HG02623 (cell line): ENCODE measurements around the gene SMYD4.
"Not testable (repeated sequence)": the region's sequence is repeated elsewhere in the genome, so short reads cannot be mapped to it uniquely, and the experiment has no call there.

Experiments
- ATAC-seq: cut with Tn5 transposase; IDR thresholded peaks from one replicate; pipeline ENCODE4 v1.9.1; 2021; ENCODE audit warnings: moderate library complexity; ENCODE audit not compliant: unreplicated experiment

SMYD4 gene

DNA sequence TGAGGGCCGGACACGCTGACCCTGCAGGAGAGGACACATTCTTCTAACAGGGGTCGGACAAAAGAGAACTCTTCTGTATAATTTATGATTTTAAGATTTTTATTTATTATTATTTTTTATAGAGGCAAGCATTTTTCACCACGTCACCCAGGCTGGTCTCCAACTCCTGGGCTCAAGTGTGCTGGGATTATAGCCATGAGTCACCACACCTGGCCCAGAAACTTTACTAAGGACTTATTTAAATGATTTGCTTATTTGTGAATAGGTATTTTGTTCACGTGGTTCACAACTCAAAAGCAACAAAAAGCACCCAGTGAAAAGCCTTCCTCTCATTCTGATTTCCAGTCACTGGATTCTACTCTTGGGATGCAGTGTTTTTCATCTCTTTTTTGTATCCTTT, 70.2 kb downstream of the SMYD4 start:
- ATAC-seq, result no peak

DNA sequence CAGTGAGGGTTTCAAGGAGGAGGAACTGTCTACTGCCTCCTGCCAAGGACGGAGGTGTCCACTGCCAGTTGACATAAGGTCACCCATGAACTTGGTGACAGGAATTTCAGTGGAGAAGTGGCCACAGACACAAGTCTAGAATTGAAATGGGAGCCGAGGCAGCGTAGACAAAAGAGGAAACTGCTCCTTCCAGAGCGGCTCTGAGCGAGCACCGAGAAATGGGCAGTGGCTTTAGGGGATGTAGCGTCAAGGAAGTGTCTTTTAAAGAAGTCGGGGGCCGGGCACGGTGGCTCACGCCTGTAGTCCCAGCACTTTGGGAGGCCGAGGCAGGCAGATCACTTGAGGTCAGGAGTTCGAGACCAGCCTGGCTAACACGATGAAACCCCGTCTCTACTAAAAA, 70.9 kb downstream of the SMYD4 start:
- ATAC-seq, result no peak

DNA sequence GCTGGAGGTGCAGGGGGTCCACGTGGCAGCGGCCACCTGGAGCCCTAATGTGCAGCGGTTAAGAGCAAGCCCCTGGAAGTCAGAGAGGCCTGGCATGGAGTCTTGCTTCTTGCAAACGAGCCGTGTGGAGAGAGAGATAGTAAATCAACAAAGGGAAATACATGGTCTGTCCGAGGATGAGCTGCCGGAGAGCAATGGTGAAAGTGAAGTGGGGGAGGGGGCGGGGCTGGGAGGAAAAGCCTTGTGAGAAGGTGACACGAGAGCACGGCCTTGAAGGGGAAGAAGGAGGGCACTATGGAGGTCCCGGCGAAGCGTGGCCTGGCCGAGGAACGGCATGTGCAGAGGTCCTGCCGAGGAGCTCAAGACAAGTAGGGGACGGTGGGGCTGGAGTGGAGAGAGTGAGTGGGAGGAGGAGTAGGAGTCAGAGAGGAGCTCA, 73.9 kb downstream of the SMYD4 start:
- no peak for ATAC-seq

DNA sequence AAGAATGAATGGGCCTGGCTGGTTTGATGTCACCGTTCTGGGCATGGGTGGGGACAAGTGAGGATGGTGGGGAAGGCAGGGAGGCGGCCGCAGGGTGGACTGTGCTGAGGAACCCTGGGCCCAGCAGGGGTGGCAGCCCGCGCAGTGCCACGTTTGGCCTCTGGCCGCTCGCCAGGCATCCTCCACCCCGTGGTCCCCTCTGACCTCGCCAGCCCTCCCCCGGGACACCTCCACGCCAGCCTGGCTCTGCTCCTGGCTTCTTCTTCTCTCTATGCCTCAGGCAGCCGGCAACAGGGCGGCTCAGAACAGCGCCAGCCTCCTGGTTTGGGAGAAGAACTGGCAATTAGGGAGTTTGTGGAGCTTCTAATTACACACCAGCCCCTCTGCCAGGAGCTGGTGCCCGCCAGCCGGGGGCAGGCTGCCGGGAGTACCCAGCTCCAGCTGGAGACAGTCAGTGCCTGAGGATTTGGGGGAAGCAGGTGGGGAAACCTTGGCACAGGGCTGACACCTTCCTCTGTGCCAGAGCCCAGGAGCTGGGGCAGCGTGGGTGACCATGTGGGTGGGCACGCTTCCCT, 74.4 kb downstream of the SMYD4 start:
- ATAC-seq, result no peak

DNA sequence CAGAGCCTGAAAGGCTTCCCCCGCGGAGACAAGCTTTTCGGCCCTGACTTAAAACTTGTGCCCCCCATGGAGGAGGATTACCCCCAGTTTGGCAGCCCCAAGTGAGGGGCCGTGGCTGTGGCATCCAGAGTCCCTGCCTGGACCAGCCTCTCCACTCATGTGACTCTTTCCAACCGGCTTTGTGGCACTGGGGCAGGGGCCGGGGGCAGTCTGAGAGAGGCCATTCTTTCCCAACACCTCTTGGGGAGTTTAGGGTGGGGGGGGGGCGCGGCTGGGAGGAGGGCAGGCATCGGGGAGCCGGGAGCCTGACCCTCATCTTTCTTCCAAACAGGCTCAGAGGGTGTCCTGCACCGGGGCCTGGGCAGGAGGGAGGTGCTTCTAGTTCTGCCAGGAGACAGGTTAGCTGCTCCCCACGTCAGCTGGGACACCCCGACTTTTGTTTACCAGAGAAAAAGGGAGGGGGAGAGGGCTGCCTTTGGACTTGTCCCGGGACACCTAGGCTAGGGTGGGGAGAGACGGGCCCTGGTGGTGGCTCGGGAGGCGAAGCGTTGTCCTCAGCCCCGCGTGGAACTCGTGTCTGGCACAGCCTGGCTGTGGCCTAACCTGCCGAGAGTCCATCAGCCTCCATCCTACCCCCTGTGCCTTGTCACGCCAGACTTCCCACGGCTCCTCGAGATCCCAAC, 75.1 kb downstream of the SMYD4 start:
- ATAC-seq, result no peak

DNA sequence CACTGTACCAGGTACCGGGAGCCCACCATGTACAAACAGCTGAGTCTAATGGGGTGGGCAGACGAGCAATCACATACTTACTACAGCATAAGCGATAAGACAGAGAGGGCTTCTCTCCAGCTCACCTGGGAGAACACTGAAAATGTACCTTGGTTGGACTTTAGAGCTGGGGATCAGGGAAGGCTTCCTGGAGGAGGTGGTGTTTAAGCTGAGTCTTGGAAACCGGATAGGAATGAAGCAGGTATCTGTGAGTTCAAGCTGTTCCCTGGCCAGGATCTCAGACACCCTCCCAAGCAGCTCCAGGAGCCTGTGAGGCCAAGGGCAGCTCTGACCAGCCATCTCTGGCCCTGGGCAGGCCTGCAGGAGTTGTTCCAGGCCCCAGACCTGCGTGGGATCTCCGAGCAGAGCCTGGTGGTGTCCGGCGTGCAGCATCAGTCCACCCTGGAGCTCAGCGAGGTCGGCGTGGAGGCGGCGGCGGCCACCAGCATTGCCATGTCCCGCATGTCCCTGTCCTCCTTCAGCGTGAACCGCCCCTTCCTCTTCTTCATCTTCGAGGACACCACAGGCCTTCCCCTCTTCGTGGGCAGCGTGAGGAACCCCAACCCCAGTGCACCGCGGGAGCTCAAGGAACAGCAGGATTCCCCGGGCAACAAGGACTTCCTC, 75.8 kb downstream of the SMYD4 start:
- ATAC-seq, result no peak

DNA sequence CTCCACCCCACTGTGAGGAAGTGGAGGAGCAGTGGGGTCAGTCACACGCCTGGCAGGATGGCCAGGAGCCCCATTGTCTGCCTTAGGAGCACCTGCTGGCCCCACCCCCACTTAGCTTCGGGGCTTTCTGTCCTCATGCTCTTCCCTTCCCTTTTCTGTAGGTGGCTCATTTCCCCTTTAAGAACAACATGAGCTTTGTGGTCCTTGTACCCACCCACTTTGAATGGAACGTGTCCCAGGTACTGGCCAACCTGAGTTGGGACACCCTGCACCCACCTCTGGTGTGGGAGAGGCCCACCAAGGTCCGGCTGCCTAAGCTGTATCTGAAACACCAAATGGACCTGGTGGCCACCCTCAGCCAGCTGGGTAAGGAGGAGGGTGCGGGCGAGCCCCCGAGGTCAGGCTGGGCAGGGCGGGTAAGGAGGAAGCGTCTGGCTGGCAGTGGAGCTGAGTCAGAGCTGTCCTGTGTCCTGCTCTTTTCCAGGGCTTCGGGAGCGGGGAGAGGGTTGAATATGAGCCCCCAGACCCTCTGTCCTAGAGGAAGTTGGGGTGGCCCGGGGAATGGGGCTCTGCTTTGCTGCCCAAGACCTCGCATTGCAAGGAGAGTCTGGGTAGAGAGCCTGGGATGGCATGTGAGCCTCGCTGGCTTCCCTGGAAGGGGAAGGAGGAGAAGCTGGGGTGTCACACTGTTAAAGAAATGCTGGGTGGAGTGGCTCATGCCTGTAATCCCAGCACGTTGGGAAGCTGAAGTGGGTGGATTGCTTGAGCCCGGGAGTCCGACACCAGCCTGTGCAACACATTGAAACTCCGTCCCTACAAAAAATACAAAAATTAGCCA, 77.1 kb downstream of the SMYD4 start:
- no peak for ATAC-seq

DNA sequence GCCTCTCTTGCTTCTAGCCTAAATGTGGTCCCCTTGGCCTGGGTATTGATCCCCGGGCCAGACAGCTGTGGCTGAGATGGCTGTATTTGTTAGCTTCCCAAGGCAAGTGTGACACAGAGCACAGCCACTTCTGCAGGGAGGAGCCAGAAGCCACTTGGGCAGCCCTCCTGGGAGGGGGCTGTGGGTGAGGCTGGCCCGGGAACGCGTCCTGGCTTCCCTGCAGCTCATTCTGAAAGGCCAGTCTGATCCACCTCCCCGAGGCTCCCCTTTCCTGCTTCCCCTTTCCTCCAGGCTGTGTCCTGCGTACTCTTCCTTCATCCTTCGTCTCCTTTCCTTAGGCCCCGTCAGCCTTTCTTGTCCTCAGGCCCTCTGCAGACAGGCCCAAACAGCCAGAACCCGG, 79.1 kb downstream of the SMYD4 start:
- ATAC-seq, result no peak

DNA sequence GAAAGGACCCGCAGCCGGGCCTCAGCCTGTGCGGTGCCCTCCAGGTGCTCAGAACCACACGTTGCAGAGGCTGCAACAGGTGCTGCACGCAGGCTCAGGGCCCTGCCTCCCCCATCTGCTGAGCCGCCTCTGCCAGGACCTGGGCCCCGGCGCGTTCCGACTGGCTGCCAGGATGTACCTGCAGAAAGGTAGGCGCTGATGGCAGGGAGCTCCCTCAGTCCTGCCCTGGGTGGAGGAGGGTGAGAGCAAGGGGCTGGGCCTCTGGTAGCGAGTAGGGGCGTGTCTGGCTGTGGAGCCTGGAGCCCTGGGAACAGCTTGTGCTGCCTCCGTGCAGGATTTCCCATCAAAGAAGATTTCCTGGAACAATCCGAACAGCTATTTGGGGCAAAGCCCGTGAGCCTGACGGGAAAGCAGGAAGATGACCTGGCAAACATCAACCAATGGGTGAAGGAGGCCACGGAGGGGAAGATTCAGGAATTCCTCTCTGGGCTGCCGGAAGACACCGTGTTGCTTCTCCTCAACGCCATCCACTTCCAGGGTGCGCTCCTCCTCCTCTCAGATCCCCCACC, 82.6 kb downstream of the SMYD4 start:
- ATAC-seq, result no peak

DNA sequence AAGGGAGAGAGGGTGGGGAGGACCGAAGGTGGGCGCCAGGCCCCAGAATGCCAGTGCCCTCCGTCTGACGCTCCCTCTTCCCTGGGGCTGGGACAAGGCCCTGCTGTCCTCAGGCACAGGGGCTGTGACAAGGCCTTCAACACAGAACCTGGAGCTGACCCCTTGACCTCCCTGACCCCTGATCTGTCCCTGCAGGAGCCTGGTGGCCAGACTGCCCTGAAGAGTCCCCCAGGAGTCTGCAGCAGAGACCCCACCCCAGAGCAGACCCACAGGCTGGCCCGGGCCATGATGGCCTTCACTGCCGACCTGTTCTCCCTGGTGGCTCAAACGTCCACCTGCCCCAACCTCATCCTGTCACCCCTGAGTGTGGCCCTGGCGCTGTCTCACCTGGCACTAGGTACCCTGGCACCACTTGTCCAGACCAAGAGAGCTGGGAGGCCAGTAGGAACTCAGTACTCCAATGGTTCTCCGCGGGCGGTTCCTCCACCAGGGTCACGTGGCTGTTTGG, 84.1 kb downstream of the SMYD4 start:
- ATAC-seq, result no peak

DNA sequence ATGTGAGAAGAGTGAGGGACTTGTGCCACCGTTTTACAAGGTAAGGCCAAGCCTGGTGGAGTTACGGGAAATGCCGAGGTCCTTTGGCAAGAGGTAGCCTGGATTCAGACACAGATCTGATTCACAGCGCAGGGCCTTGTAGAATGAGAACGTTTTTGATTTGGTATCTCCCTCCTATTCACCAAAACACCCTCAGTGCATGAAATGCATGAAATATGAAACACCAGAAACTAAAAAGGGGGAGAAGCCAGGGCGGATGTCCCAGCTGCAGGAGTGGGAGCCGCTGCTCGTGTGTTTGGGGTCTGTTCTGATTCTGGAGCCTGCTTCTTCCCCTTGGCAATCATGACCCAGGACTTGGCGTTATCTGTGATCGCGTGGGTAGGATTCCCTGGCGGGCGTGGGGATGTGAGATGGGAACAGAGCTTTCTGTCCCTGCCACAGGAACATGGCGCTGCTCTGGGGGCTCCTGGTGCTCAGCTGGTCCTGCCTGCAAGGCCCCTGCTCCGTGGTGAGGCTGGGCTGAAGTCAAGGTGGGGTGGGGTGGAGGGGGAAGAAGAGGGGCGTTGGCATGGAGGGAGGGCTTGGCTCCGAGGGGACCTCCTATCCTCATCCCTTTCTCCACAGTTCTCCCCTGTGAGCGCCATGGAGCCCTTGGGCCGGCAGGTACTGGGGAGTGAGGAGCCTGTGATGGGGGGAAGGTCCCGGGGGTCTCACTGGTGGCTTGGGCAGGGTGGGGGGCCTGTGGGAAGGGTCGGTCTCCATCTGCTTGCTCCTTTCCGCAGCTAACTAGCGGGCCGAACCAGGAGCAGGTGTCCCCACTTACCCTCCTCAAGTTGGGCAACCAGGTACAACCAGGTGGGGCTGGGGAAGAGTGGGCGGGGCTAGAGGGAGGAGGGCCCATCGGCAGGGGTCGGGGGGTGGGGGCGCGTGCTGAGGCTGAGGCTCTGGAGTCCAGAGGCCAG, 84.9 kb downstream of the SMYD4 start:
- no peak for ATAC-seq

DNA sequence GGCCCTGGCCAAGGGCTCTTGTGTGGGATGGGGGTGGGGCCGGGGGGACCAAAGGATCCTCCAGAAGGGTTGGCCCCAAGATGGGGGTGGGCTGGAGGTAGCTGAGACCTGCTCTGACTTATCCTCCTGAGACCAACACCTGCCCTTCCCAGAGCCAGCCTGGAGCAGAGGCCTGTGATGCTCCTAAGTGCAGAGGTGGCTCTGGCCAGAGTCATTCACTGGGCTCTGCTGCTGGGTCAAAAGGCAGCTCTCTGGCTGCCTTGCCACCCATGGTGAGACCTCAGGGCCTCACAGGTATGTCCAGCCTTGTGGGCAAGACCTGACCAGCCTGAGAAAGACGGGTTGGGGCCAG, 86.6 kb downstream of the SMYD4 start:
- ATAC-seq, result no peak

DNA sequence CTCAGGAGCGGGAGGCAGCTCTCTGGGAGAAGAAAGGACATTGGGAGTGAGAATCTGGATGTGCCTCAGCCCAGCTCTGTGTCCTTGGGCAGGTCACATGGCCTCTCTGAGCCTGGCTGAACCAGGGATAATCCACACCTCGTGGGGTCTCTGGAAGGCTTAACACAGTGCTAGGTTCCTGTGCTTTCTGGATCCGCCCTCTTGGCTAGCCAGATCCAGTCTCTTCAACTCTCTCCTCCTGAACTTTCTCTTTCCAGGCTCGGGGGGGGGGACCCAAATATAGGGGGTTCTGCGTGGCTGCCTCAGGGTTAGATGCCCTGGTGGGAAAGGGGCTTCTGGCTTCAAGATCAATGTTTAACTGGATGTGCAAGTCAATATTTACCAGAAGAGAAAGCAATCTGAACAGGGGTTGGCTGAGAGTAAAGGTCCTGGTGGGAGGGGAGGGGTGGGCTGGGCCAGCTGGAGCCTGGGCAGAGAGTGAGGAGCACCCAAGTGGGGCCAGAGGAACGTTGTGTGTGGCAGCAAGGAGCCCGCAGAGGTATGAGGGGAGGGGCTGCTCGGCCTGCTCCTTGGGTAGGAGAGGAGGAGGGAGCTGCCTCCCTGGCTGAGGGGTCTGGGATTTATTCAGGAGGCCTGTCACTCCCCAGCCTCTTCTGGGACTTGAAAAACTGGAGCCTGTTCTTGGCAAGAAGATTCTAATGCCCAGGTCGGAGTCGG, 87.2 kb downstream of the SMYD4 start, which contains the start of gene SERPINF2:
TSS of gene SERPINF2 (plus strand) at position 501 of the 717 bp plus-strand sequence. CDS start 2,125 bp downstream, outside the sequence.
- ATAC-seq, result no peak

DNA sequence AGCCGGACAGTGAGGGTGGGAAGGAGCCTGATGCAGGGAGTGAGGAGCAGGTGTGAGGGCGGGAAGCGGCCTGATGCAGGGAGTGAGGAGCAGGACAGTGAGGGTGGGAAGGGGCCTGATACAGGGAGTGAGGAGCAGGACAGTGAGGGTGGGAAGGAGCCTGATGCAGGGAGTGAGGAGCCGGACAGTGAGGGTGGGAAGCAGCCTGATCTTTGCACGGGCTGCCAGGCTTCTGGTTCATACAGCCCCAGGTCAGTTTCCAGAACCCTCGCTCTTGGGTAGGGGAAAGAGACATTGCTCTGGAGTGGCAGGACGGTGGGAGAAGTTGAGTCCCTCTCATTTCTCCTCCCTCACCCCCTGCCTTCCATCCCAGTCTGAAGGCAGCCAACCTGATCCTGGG, 87.8 kb downstream of the SMYD4 start:
- not testable (repeated sequence) for ATAC-seq

DNA sequence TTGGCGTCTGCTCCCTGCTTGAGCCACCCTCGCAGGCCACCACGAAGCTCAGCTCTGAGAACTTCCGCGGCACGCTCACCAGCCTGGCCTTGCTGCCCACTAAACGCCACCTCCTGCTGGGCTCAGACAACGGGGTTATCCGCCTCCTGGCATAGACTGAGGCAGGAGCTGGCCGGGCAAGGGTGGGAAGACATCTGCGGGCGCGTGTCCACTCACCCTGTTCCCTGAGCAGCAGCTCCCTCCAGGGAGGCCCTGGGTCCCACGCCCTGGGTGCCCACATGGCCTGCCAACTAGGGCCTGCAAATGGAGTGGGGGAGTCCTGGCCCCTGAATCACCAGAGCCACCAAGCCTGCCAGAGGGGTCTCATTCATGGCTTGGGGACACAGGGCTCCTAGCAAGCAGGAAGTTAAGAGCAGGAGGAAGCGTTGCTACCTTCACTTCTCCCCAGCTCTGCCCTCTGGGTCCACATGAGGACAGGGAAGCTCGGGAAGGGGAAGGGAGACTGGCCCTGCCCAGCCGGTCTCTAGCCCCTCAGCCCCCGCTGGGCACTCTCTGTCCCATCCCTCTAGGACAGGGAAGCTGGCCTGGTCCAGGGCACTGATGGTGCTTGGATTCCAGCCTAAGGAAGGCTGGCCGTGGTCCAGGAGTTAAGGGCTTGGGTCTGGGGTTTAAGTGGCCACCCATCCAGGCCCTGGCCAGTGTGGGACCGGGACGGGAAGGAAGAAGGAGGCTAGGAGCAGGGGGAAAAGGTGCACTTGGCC, 92.0 kb downstream of the SMYD4 start:
- no peak for ATAC-seq

DNA sequence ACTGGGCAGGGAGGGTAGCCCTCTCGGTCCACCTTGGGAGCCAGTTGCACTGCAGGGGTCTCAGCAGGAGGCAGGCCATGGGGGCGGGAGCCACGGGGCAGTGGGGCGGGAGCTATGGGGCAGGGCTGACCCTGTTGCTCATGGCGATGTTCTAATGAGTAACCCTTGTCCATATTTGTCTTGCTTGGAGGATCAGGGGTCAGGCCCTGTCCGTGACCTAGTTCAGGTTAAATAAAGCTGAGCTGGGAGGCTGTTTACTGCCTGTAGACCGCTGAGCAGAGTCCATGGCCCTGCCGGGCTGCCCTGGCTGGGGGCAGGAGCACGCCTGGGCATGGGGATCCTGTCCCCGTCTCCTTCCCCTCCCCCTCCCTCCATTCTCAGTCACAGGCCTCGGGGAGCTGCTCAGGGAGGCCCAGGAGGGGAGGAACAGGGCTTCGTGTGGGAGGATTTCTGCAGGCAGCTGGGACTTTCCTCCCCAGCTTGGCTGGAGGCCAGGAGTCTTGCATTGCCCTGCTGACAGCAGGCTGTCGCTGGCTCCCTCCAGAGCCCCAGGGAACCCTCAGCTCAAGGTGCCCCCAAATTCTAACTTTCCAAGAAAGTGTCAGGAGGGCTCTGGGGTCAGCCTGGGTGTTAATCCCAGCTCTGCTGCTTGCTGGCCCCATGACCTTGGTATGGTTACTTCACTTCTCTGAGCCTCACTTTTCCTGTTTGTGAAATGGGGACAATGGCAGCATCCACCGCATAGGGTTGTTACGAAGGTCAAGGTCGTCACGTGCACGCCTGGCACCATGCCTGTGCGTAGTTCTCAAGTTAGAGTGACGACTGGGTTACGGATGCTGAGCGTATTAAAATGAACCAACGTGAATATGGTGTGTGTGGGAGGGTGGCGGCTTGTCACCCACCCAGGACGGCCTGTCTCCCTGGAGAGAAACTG, 93.1 kb downstream of the SMYD4 start:
- no peak for ATAC-seq

DNA sequence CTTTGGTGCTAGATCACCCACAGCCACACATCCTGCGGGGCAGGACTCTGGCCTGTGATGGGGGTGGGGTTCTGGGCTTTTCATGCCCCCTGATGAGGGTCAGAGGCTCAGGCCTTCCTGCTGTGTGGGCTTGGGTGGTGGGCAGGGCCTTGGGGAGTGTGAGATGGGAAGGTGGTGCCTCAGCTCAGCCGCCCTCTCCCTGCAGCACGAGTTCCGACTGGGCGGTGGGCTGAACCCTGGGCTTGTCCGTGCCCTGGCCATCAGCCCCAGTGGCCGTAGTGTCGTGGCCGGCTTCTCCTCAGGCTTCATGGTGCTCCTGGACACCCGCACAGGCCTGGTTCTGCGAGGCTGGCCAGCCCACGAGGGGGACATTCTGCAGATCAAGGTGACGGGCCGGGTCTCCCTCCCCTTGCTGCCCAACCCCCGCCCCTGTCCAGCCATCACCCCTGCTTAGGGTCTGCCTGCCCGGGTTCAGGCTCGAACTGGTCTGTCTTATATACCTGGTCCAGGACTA, 93.8 kb downstream of the SMYD4 start:
- no peak for ATAC-seq
